UCSD-AML1 (cell line): ENCODE results near the gene ITPK1.

Experiments
- DNase-seq: peaks from one replicate; lab custom pipeline; 2025; ENCODE audit not compliant: unreplicated experiment; lab: John Stamatoyannopoulos, UW

The ITPK1 gene

DNA sequence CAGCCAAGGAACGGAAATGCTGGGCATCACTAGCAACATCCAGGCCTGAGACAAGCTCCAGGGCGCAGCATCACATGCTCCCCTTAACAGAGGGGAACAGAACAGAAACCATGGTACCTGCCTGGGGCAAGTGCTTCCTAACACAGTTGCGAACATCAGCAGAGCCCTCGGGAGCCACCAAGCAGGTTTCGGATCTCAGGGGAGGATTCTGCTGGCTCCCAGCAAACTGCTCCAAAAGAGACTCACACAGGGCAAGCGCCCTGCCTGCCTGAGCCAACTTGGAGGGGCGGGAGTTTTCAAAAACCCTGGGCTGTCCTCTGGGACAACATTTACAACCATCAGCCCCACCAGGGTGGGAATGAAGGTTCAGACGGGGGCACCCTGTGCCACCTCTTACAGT is 173.1 kb downstream of the ITPK1 start:
- no peak for DNase-seq

DNA sequence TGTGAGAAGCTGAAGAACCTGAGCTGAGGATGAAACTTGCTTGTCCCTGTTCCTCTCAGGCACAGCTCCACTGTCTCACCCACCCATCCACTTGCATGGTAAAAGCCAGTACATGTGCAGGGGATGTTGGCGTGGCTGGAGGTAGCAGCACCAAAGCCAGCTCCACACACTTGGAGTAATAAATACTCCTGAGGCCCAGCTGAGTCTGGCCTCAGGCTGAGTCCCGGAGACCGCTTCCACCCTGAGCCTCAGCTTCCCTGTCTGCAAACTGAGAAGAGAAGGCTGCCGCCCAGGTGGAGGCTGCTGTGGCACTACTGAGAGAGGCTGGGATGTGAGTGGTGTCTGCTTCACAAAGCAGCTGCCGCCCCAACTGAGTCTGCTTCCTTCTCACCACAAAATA is 173.6 kb downstream of the ITPK1 start:
- DNase-seq: no peak

DNA sequence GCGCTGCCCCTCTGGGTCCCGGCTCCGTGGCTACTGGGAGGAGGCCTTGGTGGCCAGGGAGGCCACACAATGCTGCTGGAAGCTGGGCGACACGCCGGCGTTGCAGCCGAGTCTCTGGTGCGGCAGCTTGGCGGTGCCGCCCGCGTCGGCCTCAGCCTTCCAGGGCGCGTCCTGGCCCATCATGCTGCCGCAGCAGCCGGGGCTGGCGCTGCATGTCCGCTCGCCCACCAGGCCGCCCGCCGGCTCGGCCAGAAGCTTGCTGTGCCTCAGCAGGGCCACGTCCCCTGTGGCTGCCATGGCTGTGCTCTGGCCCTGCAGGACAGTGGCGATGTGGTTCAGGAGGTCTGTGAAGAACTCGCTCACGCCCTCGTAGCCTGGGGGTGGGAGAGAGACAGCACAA is 174.2 kb downstream of the ITPK1 start:
- DNase-seq: no peak

DNA sequence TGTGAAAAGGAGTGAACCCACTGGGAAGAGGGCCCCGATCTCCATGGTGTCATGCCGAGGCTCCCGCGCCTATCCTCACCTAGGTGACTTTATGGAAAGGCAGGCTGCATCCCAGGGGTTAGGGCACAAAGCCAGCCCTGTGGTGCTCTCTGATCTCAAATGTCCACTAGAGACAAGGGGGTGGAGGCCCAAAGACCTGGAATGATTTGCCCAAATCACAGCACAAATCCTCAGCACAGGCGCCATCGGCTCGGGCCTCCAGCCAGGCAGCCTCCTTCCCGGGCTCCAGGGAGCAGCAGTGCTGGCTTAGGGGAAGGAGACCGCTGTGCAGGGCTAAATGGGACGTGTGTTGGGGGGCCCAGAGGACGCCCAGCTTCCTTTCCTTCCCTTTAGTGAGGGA is 175.2 kb downstream of the ITPK1 start:
- DNase-seq: no peak

DNA sequence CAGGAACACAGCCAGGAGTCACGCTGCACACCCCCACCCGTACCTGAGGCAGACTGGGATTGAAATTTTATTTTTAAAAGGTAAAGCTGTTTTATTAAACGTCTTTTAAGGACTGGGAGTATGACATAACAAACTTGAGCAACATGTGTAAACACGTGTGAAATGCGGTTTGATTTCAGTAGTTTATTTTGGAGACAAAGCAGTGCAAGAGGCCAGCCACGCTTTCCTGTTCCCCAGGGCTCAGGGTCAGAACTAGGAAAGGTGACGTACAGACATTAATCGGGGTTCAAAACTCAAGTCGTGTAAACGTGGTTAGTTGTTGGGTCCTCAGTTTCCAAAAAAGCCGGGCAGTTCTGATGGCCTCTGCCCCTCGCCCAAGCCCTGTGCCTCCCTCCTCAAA is 176.0 kb downstream of the ITPK1 start:
- no peak for DNase-seq

DNA sequence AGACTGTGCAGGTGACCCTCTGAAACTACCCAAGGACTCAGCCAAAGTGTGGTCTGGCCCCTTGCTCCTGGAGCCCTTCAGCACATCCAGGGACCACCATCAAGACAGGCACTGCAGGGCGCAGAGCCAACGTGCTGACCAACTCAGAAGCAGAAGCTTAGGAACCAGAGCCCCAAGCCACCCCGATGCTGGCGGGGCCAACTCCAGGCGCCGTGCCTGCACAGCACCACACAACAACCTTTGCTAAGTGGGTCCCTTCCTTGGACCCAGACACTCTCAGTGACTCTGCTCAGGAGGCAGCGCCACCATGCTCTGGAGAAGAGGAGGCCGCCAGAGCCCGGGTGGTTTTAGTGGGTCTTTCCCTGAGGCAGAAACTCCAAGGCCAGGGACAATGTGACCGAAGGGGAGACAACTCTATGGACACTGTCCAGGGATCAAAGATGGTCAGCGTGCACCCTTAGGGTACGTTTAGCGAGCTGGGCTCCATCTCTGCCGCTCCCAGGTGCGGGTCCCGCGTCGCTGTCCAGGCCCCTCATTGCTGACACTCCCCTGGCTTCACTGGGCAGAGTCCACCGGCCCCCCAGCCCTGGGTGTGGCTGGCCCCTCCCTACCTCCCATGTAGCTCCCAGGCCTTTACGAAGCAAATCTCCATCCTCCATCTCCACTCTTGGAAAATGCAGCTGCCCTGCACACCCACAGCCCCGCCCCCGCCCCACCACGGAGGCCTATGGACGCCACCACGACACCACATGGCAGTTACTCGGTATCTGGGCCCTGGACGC is 176.6 kb downstream of the ITPK1 start:
- no peak for DNase-seq

DNA sequence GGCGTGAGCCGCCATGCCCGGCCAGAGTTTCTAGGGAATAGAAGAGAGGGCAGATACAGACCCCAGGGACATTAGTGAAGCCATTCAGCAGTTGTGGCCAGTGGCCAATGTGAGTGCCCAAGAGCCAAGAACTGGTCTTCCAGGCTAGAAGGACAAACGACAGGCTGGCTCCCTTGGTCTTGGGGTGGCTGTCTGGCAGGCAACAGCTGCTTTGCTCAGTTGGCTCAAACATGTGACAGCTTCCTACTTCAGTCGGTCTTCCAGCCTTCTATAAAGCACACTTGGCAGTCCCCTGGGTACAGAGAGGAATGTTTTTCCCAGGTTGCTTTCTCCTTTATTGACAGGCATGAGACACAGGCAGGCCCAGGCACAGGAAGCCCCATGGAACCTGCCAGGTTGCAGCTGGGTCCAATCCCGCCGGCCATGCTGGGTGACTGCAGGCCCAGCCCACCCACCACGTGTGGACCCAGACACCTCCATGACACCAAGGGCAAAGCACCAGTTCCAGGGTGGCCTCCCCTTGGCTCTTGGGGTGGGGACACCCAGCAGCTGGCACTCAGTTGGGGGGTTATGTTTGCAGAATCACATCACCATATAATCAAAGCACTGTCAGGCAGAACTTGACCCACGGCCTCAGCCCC is 177.4 kb downstream of the ITPK1 start:
- DNase-seq: no peak

DNA sequence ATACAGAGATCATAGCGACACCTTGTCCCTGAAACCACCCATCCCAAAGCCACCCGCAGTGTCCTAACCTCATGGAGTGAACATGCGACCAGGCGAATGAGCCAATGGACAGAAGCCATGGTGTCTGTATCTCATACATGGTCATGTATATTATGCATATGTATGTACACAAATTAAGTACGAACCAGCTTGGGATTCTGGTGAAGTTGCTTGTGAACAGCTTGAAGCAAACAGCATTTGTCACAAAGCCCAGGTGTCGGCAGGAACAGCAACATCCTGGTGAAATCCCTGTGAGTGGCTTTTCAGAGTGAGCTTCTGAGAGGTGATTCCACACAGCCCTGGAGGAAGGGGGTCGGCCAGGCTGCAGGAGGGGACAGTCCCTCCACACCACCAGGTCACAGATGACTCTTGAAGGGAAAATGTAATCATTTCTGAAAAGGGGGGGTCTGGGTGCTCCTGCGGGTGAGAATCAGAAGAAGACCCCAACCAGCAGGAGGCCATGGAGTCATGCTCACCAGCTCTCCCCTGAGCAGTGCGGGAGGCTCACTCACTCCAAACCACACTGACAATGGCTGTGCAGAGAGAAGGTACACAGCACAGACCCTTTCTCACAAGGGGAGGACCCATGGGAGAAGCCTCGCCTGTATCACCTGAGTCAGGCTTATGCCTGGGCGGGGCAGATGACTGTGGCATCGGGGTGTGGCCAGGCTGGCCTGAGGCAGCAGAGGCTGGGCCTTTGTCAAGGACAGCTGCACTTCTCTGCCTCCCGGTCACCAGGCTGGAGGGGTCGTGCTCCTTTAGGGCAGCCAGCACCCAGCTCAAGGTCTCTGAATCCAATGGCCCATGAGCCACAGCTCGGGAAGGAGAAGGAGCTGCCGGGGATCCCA is 178.4 kb downstream of the ITPK1 start:
- no peak for DNase-seq

DNA sequence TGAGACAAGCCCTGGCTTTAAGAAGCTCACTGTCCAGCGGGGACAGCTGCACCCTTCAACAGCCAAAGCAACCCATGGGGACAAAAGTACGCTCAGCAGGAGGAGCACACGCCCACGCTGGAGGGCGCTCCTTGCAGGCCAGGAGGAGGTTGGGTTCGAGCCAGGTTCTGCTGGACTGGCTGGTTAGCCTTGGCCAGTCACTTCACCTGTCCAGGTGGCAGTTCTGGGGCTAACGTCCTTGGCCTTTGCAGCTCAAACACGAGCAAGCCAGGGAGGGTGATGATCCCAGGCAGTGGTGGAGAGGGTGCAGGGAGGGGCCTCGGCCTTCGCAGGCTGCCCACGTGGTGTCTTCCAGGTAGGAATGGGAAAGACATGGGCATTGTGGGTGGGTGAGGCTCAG is 179.6 kb downstream of the ITPK1 start:
- no peak for DNase-seq

DNA sequence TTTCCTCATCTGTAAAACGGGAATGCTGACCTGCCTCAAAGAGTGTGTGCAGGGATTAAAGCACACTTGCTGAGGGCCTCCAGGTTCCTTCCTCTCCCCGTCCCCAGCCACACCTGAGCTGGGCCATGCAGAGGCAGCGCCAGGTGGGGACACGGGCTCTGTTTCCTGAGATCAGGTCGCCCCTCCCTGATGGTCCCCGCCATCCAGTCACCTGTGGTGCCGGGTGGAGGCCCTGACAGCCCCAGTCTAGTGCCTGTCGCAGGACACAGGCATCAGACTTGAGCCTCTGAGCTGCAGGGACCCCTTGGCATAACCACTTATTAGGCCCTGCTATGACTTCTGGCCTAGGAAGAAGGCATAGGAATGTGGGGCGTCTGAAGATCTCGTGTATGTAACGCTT is 180.3 kb downstream of the ITPK1 start:
- DNase-seq: no peak

DNA sequence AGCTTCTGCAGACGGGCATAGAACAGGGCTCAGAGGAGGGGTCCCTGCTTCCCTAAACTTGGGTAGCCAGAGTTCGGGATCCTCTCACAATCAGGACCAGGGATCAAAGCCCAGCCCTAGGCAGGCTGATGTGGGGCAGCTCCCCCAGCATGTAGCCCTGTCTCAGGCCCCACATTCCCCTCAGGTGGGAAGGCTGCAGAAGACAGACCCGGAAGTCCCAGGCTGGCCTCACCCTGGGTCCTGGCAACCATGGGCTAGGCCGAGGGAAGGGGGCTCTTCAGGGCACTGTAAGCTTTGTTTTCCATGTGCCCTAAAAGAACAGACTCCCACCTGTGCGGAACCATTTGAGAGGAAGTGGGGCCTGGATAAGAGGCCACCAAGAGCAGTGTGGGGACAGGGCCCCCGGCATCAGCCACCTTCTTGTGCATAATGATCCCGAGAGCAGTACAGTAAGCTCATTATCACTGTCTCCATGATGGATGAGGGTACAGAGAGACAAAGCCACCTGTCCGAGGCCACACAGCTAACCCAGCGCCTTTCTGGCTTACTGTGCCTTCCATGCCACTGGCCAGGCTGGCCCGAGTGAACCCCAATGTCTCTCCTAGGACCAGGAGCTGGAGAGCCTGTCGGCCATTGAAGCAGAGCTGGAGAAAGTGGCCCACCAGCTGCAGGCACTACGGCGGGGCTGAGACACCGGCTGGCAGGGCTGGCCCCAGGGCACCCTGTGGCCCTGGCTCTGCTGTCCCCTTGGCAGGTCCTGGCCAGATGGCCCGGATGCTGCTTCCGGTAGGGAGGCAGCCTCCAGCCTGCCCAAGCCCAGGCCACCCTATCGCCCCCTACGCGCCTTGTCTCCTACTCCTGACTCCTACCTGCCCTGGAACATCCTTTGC is 181.3 kb downstream of the ITPK1 start:
- no peak for DNase-seq

DNA sequence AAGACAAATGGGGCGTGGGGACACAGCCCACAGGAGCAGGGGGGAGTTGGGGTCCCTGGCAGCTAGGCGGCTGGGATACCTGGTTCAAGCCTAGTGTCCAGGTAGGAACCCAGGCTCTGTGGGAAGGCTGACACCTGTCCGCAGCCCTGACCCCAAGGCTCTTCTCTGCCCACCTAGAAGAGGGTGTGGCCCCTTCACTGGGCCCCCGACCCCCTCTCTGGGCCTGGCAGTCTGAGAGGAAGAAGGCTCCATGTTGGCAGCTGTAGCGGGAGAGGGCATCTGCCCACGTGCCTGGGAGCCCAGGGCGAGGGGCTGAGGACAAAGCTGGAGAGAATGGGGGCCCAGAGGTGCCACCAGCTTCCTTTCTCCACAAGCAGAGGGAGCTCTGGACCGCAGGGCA is 182.2 kb downstream of the ITPK1 start:
- DNase-seq: no peak

DNA sequence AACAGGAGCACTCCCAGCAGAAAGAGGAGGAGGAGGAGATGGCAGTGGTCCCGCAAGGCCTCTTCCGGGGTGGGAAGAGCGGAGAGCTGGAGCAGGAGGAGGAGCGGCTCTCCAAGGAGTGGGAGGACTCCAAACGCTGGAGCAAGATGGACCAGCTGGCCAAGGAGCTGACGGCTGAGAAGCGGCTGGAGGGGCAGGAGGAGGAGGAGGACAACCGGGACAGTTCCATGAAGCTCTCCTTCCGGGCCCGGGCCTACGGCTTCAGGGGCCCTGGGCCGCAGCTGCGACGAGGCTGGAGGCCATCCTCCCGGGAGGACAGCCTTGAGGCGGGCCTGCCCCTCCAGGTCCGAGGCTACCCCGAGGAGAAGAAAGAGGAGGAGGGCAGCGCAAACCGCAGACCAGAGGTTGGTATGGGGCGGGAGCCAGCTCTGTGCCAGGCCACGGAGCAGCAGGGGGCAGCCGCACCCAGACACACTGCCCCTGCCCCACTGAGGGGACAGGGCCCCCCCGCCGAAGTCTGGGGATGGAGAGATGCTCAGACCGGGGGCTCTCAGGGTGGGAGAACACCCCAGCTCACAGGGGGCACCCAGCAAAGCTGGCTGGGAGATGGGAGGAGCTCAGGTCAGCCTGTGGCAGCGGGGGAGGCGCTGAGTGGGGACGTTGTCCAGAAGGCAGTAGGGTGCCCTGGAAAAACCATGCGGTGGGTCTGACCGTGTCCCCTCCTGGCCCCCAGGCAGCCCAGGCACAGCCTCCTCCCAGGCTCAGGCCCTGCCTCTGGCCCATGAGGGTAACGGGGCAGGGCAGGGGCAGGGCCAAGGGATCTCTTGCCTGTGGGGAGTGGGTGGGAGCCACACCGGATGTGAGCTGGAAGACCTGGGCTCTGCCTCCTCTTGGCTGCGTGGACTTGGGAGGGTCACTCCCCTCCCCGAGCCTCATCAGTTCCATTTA is 183.0 kb downstream of the ITPK1 start:
- DNase-seq: no peak

DNA sequence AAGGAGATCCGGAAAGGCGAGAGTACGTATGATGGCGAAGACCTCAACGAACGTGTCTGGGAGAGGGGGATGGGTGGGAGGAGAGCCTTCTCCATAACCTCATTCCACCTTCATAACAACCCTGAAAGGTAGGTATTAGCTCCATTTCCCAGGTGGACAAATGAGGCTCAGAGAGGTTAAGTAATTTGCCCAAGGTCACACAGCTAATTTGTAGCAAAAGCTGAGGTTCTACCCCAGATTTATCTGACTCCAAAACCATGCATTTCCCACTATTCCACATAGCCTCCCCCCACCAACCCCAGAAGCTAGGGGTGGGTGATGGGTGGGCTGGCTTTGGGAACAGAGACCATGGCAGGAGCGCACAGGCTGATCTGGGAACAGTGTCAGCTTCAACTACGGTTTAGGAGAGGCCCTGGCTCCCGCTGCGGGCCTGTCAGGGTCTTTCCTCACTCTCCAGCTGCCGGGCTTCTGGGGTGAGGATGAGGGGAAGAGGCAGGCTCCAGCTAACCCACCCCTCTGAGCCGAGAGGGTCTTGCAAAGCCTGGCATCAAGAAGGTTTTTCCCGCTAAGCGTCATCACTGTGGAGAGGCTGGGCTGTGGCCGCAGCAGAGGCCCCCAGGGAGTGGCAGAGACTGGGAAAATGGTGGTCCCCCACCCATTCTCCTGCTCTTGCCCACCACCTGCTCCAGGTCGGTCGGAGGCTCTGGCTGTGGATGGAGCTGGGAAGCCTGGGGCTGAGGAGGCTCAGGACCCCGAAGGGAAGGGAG is 183.9 kb downstream of the ITPK1 start:
- no peak for DNase-seq

DNA sequence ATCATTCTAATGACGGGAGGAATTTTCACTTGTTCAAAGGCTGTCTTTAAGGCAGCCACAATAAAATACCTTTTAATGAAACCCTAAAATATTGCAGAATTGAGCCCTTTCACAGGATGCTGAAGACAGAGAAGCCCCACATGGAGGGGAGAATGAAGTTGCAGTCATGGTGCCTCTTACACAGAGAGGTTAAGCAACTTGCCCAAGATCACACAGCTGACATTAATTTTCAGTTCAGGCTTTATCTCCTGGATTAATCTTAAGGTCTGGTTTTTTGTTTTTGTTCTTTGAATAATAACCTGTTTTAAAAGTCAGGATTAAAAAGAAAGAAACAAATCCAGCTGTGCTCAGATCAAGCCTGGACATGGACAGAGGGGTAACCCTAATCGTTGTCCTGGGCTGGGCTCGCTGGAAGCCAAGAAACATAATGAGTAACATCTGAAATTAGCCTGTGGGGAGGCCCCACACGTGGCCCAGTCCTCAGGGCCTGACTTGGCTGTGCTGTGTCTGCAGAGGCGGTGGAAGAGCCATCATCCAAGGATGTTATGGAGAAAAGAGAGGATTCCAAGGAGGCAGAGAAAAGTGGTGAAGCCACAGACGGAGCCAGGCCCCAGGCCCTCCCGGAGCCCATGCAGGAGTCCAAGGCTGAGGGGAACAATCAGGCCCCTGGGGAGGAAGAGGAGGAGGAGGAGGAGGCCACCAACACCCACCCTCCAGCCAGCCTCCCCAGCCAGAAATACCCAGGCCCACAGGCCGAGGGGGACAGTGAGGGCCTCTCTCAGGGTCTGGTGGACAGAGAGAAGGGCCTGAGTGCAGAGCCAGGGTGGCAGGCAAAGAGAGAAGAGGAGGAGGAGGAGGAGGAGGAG is 184.8 kb downstream of the ITPK1 start:
- no peak for DNase-seq

DNA sequence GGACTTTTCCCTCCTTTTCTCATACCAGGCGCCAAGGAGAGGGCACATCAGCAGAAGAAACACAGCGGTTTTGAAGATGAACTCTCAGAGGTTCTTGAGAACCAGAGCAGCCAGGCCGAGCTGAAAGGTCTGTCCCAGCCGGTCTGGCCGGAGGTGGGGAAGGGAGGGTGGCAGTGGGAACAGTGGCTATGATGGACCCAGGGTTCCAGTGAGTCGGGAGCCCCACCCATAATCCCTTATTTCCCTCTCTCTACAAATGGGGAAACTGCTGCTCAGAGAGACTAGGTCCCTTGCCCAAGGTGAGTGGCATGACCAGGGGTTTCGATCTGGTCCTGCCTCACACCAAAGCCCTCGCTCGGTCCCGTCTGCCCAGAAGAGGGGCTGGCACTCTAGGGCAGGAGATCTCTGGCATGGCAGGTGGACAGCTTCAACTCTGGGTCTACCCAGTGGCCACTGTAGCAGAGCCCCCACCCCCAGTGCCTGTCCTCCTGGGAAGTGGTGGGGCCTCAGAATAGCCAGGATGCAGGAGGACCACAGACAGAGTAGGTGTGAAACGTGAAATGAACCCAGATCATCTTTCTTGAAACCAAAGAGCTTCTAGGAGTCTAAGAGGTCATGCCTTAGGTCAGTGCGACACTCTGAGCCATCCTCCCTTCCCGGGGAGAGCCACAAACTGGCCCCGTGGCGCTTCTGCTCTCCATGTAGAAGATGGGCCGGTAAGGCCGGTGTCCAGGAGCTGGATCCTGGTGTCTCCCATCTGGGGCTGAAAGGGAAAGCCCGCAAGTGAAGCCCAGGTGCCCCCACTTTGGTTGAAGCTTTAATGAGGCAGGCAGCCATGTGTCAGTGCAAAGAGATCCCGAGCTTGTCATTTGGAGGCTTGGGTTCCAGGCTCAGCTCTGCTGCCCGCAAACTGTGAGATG is 185.8 kb downstream of the ITPK1 start:
- DNase-seq: no peak
